Liver (tissue), 9 donors: ENCODE data around the gene HNRNPUL1. TPM values are rescaled to one million over a fixed set of nuclear protein-coding genes. Genes with fewer than 3 reads are reported as not detected.
A peak's percentile ranks its signal among the peaks of the same experiment; 100 is the strongest.

Experiments used
- DNase-seq: peaks from one replicate; pipeline ENCODE4 v3.0.0-alpha.2; 2017; ENCODE audit warnings: low spot score
- H3K27ac ChIP-seq, 2 donors: one replicate each; pipeline ENCODE4 v1.7.0; 2013; ENCODE audit warnings: inconsistent platforms in 2 of 2, low read length in 2 of 2, control low read depth in 1 of 2, low read depth in 1 of 2, mild to moderate bottlenecking in 1 of 2
- H3K27me3 ChIP-seq, 4 donors: one replicate each; pipeline versions ENCODE4 v1.6.1 to v1.7.0; 2013; ENCODE audit warnings: low read length in 3 of 4, inconsistent platforms in 1 of 4, mild to moderate bottlenecking in 1 of 4, moderate library complexity in 1 of 4; ENCODE audit not compliant: control insufficient read depth in 4 of 4, insufficient read depth in 4 of 4
- H3K36me3 ChIP-seq, 4 donors: one replicate each; pipeline versions ENCODE4 v1.6.1 to v1.7.0; 2013; ENCODE audit warnings: low read length in 3 of 4, mild to moderate bottlenecking in 3 of 4, low read depth in 1 of 4, moderate library complexity in 1 of 4; ENCODE audit not compliant: control insufficient read depth in 4 of 4, insufficient read depth in 3 of 4
- H3K4me1 ChIP-seq, 4 donors: one replicate each; pipeline versions ENCODE4 v1.6.1 to v1.7.0; 2013; ENCODE audit warnings: low read length in 3 of 4, mild to moderate bottlenecking in 3 of 4, moderate library complexity in 1 of 4; ENCODE audit not compliant: control insufficient read depth in 4 of 4, insufficient read depth in 4 of 4
- H3K4me3 ChIP-seq, 3 donors: one replicate each; pipeline versions ENCODE4 v1.6.1 to v1.7.0; 2013; ENCODE audit warnings: low read length in 3 of 3, control low read depth in 1 of 3, low read depth in 1 of 3, mild to moderate bottlenecking in 1 of 3
- H3K9ac ChIP-seq, 2 donors: one replicate each; pipeline ENCODE4 v1.7.0; 2013; ENCODE audit warnings: low read length in 2 of 2, mild to moderate bottlenecking in 2 of 2, moderate library complexity in 2 of 2, control low read depth in 1 of 2, low read depth in 1 of 2
- H3K9me3 ChIP-seq, 4 donors: one replicate each; pipeline versions ENCODE4 v1.6.1 to v1.7.0; 2013; ENCODE audit warnings: low read length in 3 of 4; ENCODE audit not compliant: control insufficient read depth in 4 of 4
- ATF3 ChIP-seq: IDR thresholded peaks from 2 replicates; pipeline ENCODE4 v1.6.1; 2016; ENCODE audit warnings: antibody characterized with exemption
- EGR1 ChIP-seq, 2 donors: IDR thresholded peaks; 2 replicates each; pipeline ENCODE4 v1.6.1; 2016 to 2018; ENCODE audit warnings: antibody characterized with exemption in 2 of 2, low read depth in 2 of 2
- FOXA2 ChIP-seq: IDR thresholded peaks from 2 replicates; pipeline ENCODE4 v1.6.1; 2016; ENCODE audit warnings: antibody characterized with exemption
- GABPA ChIP-seq, 2 donors: IDR thresholded peaks in 1 of 2; conservative IDR thresholded peaks in 1 of 2; 2 replicates each; pipeline ENCODE4 v1.6.1; 2016; ENCODE audit warnings: antibody characterized with exemption in 2 of 2, mild to moderate bottlenecking in 1 of 2, moderate library complexity in 1 of 2
- HNF4A ChIP-seq, 2 donors: conservative IDR thresholded peaks; 2 replicates each; pipeline ENCODE4 v1.6.1; 2016; ENCODE audit warnings: antibody characterized with exemption in 2 of 2, mild to moderate bottlenecking in 2 of 2
- HNF4G ChIP-seq: IDR thresholded peaks from 2 replicates; pipeline ENCODE4 v1.6.1; 2016; ENCODE audit warnings: antibody characterized with exemption
- JUND ChIP-seq, 2 donors: IDR thresholded peaks; 2 replicates each; pipeline ENCODE4 v1.6.1; 2016; ENCODE audit warnings: antibody characterized with exemption in 2 of 2
- NR2F2 ChIP-seq: IDR thresholded peaks from 2 replicates; pipeline ENCODE4 v1.6.1; 2016; ENCODE audit warnings: antibody characterized with exemption
- RAD21 ChIP-seq, 2 donors: IDR thresholded peaks; 2 replicates each; pipeline ENCODE4 v1.6.1; 2016; ENCODE audit warnings: antibody characterized with exemption in 2 of 2, mild to moderate bottlenecking in 2 of 2
- RXRA ChIP-seq, 2 donors: IDR thresholded peaks; 2 replicates each; pipeline ENCODE4 v1.6.1; 2017 to 2018; ENCODE audit warnings: antibody characterized with exemption in 2 of 2, mild to moderate bottlenecking in 1 of 2
- SP1 ChIP-seq: IDR thresholded peaks from 2 replicates; pipeline ENCODE4 v1.6.1; 2018; ENCODE audit warnings: antibody characterized with exemption, mild to moderate bottlenecking
- TAF1 ChIP-seq: conservative IDR thresholded peaks from 2 replicates; pipeline ENCODE4 v1.6.1; 2016; ENCODE audit warnings: antibody characterized with exemption, mild to moderate bottlenecking
- YY1 ChIP-seq: IDR thresholded peaks from 2 replicates; pipeline ENCODE4 v1.6.1; 2016; ENCODE audit warnings: antibody characterized with exemption, mild to moderate bottlenecking
- WGBS: extraction: QIAGEN DNeasy Blood & Tissue Kit; methylation state at CpG from one replicate; pipeline ENCODE4 v1.1.7; 2013; 5-methylcytosine and 5-hydroxymethylcytosine counted together
- polyA plus RNA-seq, 2 donors: library from polyadenylated mRNA; stranded (reverse) in 1 of 2; unstranded in 1 of 2; fragments of 200-250 nt in 1 of 2; fragments of >200 nt in 1 of 2; fragmentation: Nextera tagmentation in 1 of 2; extraction: Ambion mirVana in 1 of 2; gene quantifications; one replicate each; pipeline versions ENCODE4 v1.2.1 to v1.2.3, GENCODE V29; 2013 to 2015
- total RNA-seq, 2 donors: library from RNA; depleted of rRNA; stranded (reverse); fragments of >200 nt; gene quantifications; one replicate each; pipeline ENCODE4 v1.2.3, GENCODE V29; 2014
- TF ChIP-seq, protein P1 (sequence below): fragments of 150-350 bp; IDR thresholded peaks from 2 replicates; pipeline ENCODE4 v1.5.1; 2017; ENCODE audit warnings: improper control_type of control experiment, low read depth, low read length; ENCODE audit not compliant: missing input control
- TF ChIP-seq, protein P2 (sequence below): IDR thresholded peaks from 2 replicates; pipeline ENCODE4 v1.6.1; 2016; ENCODE audit warnings: antibody characterized with exemption
- donor health status: healthy.
- donor health status: healthy.
- donor health status: healthy.
- donor health status: healthy.
- donor health status: healthy.

Gene HNRNPUL1
- total and polyA plus RNA-seq, 4 donors: 34.9 to 80.2 (median 45.7) TPM

DNA sequence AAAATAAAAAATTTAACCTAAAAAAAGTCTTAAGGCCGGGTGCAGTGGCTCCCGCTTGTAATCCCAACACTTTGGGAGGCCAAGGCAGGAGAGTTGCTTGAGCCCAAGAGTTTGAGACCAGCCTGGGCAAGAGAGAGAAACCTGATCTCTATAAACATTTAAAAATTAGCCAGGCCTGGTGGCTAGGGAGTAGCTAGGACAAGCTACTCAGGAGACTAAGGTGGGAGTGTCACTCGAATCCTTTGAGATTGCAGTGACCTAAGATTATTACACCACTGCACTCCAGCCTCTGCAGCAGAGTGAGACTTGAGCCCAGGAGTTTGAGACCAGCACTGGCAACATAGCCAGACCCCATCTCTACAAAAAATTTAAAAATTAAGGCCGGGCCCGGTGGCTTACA lies 46.9 kb downstream of the HNRNPUL1 start:
- H3K36me3 ChIP-seq: peaks cover 2 to 20% (median 7%) of the 10 kb centered on the region in 4 donors
- peaks cover 0 to 35% (median 25%) of the 10 kb centered on the region in 4 donors for H3K4me1 ChIP-seq
- no peaks in the 10 kb centered on the region for H3K9me3 ChIP-seq
- H3K4me3 ChIP-seq: peak overlapping the region; percentile 80 to 100 (median 93)
- TF ChIP-seq GABPA (IDR thresholded peaks at IDR 0.05 in 1 of 2, conservative IDR thresholded peaks at IDR 0.05 in 1 of 2) (no peak), RXRA (IDR thresholded peaks at IDR 0.05) (no peak), TAF1 (no peak), SP1 (no peak), ATF3 (no peak), JUND (IDR thresholded peaks at IDR 0.05) (no peak), EGR1 (IDR thresholded peaks at IDR 0.05; ENCODE audit: low read depth in 2 of 2) (no peak), RAD21 (IDR thresholded peaks at IDR 0.05) (no peak), YY1 (no peak), HNF4G (no peak), HNF4A (conservative IDR thresholded peaks at IDR 0.05) (no peak), FOXA2 (no peak), NR2F2 (no peak)
- TF ChIP-seq, protein P1, sequence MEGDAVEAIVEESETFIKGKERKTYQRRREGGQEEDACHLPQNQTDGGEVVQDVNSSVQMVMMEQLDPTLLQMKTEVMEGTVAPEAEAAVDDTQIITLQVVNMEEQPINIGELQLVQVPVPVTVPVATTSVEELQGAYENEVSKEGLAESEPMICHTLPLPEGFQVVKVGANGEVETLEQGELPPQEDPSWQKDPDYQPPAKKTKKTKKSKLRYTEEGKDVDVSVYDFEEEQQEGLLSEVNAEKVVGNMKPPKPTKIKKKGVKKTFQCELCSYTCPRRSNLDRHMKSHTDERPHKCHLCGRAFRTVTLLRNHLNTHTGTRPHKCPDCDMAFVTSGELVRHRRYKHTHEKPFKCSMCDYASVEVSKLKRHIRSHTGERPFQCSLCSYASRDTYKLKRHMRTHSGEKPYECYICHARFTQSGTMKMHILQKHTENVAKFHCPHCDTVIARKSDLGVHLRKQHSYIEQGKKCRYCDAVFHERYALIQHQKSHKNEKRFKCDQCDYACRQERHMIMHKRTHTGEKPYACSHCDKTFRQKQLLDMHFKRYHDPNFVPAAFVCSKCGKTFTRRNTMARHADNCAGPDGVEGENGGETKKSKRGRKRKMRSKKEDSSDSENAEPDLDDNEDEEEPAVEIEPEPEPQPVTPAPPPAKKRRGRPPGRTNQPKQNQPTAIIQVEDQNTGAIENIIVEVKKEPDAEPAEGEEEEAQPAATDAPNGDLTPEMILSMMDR: no peak
- TF ChIP-seq, protein P2, sequence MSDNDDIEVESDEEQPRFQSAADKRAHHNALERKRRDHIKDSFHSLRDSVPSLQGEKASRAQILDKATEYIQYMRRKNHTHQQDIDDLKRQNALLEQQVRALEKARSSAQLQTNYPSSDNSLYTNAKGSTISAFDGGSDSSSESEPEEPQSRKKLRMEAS: no peak
- WGBS: 67% methylated on average over 5 of the region's 5 CpGs
- no peaks in the 10 kb centered on the region for H3K27me3 ChIP-seq
- no peak for DNase-seq
- no peak overlapping the region for H3K27ac ChIP-seq
- H3K9ac ChIP-seq: peak overlapping the region; percentile 67 to 97

DNA sequence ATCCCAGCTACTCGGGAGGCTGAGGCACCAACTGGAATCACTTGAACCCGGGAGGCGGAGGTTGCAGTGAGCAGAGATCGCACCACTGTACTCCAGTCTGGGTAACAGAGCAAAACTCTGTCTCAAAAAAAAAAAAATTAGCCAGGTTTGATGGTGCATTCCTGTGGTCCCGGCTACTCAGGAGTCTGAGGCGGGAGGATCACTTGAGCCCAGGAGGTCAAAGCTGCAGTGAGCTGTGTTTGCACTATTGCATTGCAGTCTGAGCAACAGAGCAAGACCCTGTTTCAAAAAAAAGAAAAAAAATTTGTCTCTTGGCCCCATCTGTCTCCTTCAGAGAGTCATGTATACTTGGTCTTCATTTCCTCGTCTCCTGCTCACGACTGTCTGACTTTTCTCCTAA lies 47.4 kb downstream of the HNRNPUL1 start:
- no peak for DNase-seq
- no peaks in the 10 kb centered on the region for H3K9me3 ChIP-seq
- no peak overlapping the region for H3K9ac ChIP-seq
- no peaks in the 10 kb centered on the region for H3K27me3 ChIP-seq
- peaks cover 0 to 20% (median 7%) of the 10 kb centered on the region in 4 donors for H3K36me3 ChIP-seq
- H3K27ac ChIP-seq: no peak overlapping the region
- peaks cover 0 to 35% (median 25%) of the 10 kb centered on the region in 4 donors for H3K4me1 ChIP-seq
- WGBS: 91% methylated on average over 8 of the region's 8 CpGs
- no peak overlapping the region for H3K4me3 ChIP-seq
- TF ChIP-seq ATF3 (no peak), HNF4G (no peak), SP1 (no peak), YY1 (no peak), EGR1 (IDR thresholded peaks at IDR 0.05; ENCODE audit: low read depth in 2 of 2) (no peak), RAD21 (IDR thresholded peaks at IDR 0.05) (no peak), FOXA2 (no peak)

DNA sequence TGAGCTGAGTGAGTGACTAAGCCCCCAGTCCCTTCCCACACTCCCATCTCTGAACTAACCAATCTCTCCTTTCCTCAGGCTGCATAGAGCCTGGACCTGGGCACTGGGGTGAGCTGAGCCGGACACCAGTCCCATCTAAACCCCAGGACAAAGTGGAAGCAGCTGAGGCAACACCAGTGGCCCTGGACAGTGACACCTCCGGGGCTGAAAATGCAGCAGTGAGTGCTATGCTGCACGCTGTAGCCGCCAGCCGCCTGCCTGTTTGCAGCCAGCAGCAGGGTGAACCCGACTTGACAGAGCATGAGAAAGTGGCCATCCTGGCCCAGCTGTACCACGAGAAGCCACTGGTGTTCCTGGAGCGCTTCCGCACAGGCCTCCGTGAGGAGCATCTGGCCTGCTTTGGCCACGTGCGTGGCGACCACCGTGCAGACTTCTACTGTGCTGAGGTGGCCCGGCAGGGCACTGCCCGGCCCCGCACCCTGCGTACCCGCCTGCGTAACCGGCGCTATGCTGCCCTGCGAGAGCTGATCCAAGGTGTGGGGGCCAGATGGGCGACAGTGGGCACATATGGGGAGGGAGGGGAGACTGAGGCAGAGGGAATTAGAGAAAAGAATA lies 52.2 kb downstream of the HNRNPUL1 start:
- Histone ChIP-seq H3K27ac (no peak overlapping the region), H3K4me3 (no peak overlapping the region), H3K9ac (no peak overlapping the region), H3K36me3 (peaks cover 3 to 50% (median 29%) of the 10 kb centered on the region in 4 donors), H3K9me3 (no peaks in the 10 kb centered on the region), H3K27me3 (no peaks in the 10 kb centered on the region), H3K4me1 (peaks cover 0 to 4% (median 2%) of the 10 kb centered on the region in 4 donors)
- 97% methylated on average over 24 of the region's 24 CpGs for WGBS
- no peak for DNase-seq
- TF ChIP-seq TAF1: no peak
- TF ChIP-seq HNF4A (conservative IDR thresholded peaks at IDR 0.05): no peak
- TF ChIP-seq EGR1 (IDR thresholded peaks at IDR 0.05; ENCODE audit: low read depth in 2 of 2): no peak
- no peak for TF ChIP-seq NR2F2
- no peak for TF ChIP-seq GABPA (IDR thresholded peaks at IDR 0.05 in 1 of 2, conservative IDR thresholded peaks at IDR 0.05 in 1 of 2)
- TF ChIP-seq JUND (IDR thresholded peaks at IDR 0.05): no peak
